ENCODE results near the gene BMAL1. TPM values are rescaled to one million over a fixed set of nuclear protein-coding genes. Genes with fewer than 3 reads are reported as not detected.
"Not testable (repeated sequence)": the region's sequence is repeated elsewhere in the genome, so short reads cannot be mapped to it uniquely, and the experiment has no call there.

BMAL1 gene
- polyA plus RNA-seq, 1 experiment: 12.5 TPM

GRCh38 chr11:13433437-13433836, 155.8 kb downstream of the BMAL1 start:
- H3K9me3 ChIP-seq (ENCODE audit: control insufficient read depth, insufficient read depth, low read length): no peaks in the 10 kb centered on the region
- CTCF ChIA-PET: interaction anchor here (1.5 kb wide), 1 partner anchor 48 kb away, joined by 5 read pairs; no protein-coding TSS in a partner anchor
- H3K4me3 ChIP-seq (ENCODE audit: low read depth, low read length): no peak overlapping the region
- DNase-seq (ENCODE audit: low read depth, low spot score): no peak
- no peaks in the 10 kb centered on the region for H3K27me3 ChIP-seq (ENCODE audit: control insufficient read depth, insufficient read depth, low read length)
- TF ChIP-seq CTCF (IDR thresholded peaks at IDR 0.05; ENCODE audit: low read depth, low read length): no peak
- POLR2A ChIA-PET: no interaction called here
- H3K27ac ChIP-seq (ENCODE audit: low read depth, low read length): no peak overlapping the region

GRCh38 chr11:13434247-13435205, 156.9 kb downstream of the BMAL1 start:
- no peak for DNase-seq (ENCODE audit: low read depth, low spot score)
- no peak for TF ChIP-seq CTCF (IDR thresholded peaks at IDR 0.05; ENCODE audit: low read depth, low read length)
- Histone ChIP-seq H3K4me3 (ENCODE audit: low read depth, low read length) (no peak overlapping the region), H3K9me3 (ENCODE audit: control insufficient read depth, insufficient read depth, low read length) (no peaks in the 10 kb centered on the region), H3K27ac (ENCODE audit: low read depth, low read length) (no peak overlapping the region), H3K27me3 (ENCODE audit: control insufficient read depth, insufficient read depth, low read length) (no peaks in the 10 kb centered on the region)
- CTCF ChIA-PET: no interaction called here
- POLR2A ChIA-PET: no interaction called here

GRCh38 chr11:13436836-13437235, 159.2 kb downstream of the BMAL1 start:
- H3K4me3 ChIP-seq (ENCODE audit: low read depth, low read length); H3K27me3 ChIP-seq (ENCODE audit: control insufficient read depth, insufficient read depth, low read length); POLR2A ChIA-PET; DNase-seq (ENCODE audit: low read depth, low spot score); H3K9me3 ChIP-seq (ENCODE audit: control insufficient read depth, insufficient read depth, low read length); H3K27ac ChIP-seq (ENCODE audit: low read depth, low read length): not testable (repeated sequence)
- CTCF ChIA-PET: interaction anchor here (1.1 kb wide), 1 partner anchor 29 kb away, joined by 7 read pairs; no protein-coding TSS in a partner anchor

Other genes starting within 250 kb of the BMAL1 start
- gene BTBD10, start 185.4 kb downstream of the BMAL1 start, polyA plus RNA-seq (2011; rRNA removed): 50.2 and 60.8 TPM in 2 replicates
- not detected in 2 replicates for gene PTH, start 218.2 kb downstream of the BMAL1 start, polyA plus RNA-seq (2011; rRNA removed)